Measurements from ENCODE around the gene TIPARP.

Gene TIPARP

DNA sequence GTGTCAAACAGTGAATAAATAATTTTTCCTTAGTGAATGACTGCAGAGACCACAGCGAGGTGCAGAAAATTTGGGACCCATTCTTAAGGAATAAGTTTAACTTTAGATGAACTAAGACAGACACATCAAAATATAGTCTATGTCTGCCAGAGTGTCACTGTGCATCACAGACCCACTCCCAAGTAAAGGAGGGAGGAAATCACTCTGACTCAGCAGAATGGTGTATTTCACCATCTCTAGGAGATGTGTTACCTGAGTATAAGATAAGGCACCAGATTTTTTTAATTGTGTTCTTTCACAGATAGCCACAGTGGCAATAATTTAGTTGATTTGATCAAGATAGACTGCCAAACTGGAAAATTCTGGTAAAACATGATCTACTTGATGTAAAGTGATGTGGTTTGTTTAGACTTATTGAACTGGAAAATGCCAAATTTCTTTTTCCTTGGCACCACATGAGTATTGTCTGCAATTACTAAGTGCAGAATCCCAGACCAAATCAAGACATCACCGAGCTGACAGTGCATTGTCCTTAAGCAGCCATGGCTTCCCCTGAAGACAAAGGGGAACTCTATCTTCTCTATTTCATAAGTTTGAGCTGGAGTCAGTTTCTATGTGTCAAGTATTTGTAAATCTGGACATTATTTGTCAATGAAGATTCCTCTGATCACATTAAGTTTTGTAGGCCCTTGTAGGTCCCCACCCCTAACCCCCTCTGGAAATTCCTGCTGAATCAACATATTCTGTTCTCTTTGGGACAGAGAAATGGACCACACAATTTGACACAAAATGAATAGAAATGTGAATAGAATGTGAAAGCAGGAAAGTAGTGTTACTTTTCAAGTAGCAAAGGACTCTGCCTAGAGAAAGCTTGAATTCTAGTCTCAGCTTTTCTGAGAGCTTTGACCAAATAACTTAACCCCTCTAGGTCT is 47.6 kb downstream of the TIPARP start:
- POLR2A ChIA-PET = interaction anchor here (0.8 kb wide), 1 partner anchor 13 kb away, joined by 3 read pairs; no protein-coding TSS in a partner anchor
- CTCF ChIA-PET = interaction anchor here (0.9 to 3.0 kb wide), 9 partner anchors 12 to 359 kb away, joined by 3 to 29 read pairs (median 7); no protein-coding TSS in a partner anchor
- DNase-seq (ENCODE audit: extremely low spot score) = no peak
- TF ChIP-seq, protein P1, sequence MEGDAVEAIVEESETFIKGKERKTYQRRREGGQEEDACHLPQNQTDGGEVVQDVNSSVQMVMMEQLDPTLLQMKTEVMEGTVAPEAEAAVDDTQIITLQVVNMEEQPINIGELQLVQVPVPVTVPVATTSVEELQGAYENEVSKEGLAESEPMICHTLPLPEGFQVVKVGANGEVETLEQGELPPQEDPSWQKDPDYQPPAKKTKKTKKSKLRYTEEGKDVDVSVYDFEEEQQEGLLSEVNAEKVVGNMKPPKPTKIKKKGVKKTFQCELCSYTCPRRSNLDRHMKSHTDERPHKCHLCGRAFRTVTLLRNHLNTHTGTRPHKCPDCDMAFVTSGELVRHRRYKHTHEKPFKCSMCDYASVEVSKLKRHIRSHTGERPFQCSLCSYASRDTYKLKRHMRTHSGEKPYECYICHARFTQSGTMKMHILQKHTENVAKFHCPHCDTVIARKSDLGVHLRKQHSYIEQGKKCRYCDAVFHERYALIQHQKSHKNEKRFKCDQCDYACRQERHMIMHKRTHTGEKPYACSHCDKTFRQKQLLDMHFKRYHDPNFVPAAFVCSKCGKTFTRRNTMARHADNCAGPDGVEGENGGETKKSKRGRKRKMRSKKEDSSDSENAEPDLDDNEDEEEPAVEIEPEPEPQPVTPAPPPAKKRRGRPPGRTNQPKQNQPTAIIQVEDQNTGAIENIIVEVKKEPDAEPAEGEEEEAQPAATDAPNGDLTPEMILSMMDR (IDR thresholded peaks at IDR 0.05; ENCODE audit: control extremely low read depth, extremely low read depth, low read depth, missing control alignments) = no peak

DNA sequence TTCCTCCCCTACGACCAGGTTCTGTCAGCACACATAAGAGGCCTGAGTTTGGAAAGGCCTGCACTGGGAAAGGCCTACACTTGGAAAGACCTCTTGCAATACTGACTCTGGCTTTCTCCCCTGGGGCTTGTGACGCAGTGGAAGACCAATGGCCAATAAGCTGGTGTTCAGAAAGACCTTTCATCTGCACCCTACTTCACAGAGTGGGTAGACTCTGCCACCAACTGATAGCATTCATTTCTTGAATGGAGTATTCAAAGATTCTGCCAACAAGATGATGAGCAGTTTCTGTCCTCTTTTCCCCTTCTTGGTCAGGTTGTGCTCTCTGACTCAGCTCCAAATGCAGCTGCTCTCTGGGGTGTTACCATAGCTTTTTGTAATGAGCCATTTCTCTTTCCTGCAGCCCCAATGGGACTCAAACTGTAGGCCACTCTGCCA is 48.8 kb downstream of the TIPARP start:
- CTCF ChIA-PET = interaction anchor here (0.9 to 3.0 kb wide), 10 partner anchors 11 to 408 kb away, joined by 3 to 29 read pairs (median 6); no protein-coding TSS in a partner anchor
- TF ChIP-seq, protein P1 (IDR thresholded peaks at IDR 0.05; ENCODE audit: control extremely low read depth, extremely low read depth, low read depth, missing control alignments) = no peak
- POLR2A ChIA-PET = interaction anchor here (0.7 to 0.8 kb wide), 2 partner anchors 12 to 40 kb away, joined by 3 read pairs; no protein-coding TSS in a partner anchor
- DNase-seq (ENCODE audit: extremely low spot score) = no peak

DNA sequence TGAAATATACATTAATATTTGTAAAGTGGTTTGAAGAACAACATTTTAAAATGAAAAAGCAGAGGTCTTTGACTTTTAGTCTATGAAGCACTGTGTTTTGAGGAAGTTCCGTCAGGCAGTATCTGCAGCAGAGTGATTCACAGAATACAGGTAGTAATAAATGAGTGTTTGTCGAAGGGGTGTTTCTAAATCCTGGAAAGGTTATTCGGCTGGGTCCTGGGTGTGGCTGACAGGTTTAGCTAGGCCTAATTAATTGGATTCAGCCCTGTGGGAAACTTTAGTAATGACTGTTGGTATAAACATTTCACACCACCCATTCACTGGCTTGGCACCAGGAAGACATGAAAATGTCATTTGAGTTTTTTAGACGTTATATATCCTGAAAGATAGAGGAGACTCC is 51.3 kb downstream of the TIPARP start:
- ChIA-PET POLR2A (no interaction called here), CTCF (no interaction called here)
- TF ChIP-seq, protein P1 (IDR thresholded peaks at IDR 0.05; ENCODE audit: control extremely low read depth, extremely low read depth, low read depth, missing control alignments) = no peak
- DNase-seq (ENCODE audit: extremely low spot score) = no peak

DNA sequence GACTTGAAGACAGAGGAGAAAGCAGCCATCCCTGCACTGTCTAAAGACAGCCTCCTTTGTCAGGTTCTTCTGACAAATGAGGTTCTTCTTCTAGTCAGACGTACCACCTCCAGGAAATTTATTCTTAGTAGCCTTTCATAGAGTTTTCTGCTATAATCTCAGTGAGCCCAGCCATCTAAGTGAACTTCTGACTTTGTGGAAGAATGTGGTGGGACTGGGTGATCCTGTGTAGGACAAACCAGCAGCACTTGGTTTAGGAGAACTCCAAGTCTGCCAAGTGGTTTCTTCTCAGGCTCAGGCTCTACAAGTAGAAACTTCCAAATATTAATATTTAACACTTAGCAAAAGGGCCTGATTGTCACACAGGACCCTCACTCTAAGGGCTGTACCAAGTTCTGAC is 52.1 kb downstream of the TIPARP start:
- DNase-seq (ENCODE audit: extremely low spot score) = no peak
- POLR2A ChIA-PET = no interaction called here
- TF ChIP-seq, protein P1 (IDR thresholded peaks at IDR 0.05; ENCODE audit: control extremely low read depth, extremely low read depth, low read depth, missing control alignments) = no peak
- CTCF ChIA-PET = interaction anchor here (1.6 kb wide), 1 partner anchor 12 kb away, joined by 3 read pairs; no protein-coding TSS in a partner anchor

DNA sequence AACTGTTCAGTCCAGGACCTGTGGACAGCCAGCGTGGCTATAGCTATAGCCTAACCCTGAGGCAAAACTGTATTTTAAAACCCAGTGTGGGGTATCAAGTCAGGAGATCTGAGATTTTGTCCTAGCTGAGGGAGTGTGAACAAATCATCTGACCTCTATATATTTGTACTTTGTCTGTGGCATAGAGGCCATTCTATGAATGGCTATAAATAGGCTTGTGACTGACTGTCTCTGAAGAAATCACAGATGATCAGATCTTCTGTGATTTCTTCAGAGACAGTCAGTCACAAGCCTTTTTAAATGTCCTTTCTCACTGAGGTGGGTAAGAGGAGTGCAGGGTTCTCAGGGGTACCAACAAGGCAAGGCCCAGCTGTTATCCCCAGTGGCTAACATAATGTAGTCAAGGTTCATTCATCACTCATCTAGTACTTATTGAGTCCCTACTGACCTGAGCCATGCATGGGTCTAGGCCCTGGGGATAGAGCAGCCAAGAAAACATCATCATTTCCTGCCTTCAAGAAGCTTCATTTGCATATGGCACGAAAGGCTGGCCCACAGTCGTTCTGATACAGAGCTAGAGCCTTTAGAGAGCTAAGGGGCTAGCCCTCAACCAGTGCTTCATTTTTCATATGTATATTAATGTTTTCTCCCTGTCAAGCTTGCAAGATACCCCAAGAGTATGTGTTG is 53.3 kb downstream of the TIPARP start:
- ChIA-PET POLR2A (interaction anchor here (1.1 kb wide), 1 partner anchor 89 kb away, joined by 3 read pairs; no protein-coding TSS in a partner anchor), CTCF (interaction anchor here (1.0 to 2.0 kb wide), 4 partner anchors 8 to 44 kb away, joined by 3 to 12 read pairs (median 4); no protein-coding TSS in a partner anchor)
- DNase-seq (ENCODE audit: extremely low spot score) = no peak
- TF ChIP-seq, protein P1 (IDR thresholded peaks at IDR 0.05; ENCODE audit: control extremely low read depth, extremely low read depth, low read depth, missing control alignments) = no peak
